ENCODE data around the gene HBP1.

DNA sequence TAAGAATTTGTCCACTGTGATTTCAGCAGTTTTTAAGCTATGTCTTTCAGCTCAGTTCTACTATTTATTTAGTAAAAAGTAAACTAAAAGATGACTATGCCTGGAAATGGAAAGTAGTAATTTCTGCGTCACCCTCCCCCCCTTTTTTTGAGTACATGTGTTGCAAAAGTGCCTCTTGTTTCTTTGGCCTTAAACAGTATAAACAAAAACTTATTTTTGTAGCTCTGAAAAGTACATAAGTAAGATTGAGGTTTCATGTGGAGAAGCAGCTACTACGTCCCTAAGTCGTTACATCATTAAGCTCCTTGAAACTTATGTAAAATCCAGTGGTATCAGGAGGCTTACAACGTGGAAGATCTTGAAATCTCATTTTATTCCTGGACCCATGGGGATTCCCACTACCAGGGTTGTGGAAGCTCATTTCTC, 46.3 kb upstream of the HBP1 start:
- TF ChIP-seq, protein P1, sequence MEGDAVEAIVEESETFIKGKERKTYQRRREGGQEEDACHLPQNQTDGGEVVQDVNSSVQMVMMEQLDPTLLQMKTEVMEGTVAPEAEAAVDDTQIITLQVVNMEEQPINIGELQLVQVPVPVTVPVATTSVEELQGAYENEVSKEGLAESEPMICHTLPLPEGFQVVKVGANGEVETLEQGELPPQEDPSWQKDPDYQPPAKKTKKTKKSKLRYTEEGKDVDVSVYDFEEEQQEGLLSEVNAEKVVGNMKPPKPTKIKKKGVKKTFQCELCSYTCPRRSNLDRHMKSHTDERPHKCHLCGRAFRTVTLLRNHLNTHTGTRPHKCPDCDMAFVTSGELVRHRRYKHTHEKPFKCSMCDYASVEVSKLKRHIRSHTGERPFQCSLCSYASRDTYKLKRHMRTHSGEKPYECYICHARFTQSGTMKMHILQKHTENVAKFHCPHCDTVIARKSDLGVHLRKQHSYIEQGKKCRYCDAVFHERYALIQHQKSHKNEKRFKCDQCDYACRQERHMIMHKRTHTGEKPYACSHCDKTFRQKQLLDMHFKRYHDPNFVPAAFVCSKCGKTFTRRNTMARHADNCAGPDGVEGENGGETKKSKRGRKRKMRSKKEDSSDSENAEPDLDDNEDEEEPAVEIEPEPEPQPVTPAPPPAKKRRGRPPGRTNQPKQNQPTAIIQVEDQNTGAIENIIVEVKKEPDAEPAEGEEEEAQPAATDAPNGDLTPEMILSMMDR (IDR thresholded peaks at IDR 0.05) = no peak
- TF ChIP-seq POLR2A (IDR thresholded peaks at IDR 0.05) = no peak

All from lower leg skin (tissue), 3 donors.